Transverse colon (tissue), 4 donors: ENCODE measurements around the gene BMPR1B. TPM values are rescaled to one million over a fixed set of nuclear protein-coding genes. Genes with fewer than 3 reads are reported as not detected.

Experiments
- DNase-seq: peaks from one replicate; pipeline ENCODE4 v3.0.0-alpha.2; 2019
- H3K27ac ChIP-seq, 4 donors: fragments of 200-600 bp; sonication (generic); 2 replicates each; pipeline ENCODE4 v1.5.1; 2016 to 2018; ENCODE audit warnings: inconsistent platforms in 4 of 4
- H3K27me3 ChIP-seq: fragments of 200-600 bp; sonication (generic); 2 replicates; pipeline ENCODE4 v1.5.1; 2017; ENCODE audit warnings: inconsistent platforms
- H3K36me3 ChIP-seq, 4 donors: fragments of 200-600 bp; sonication (generic); 2 replicates each; pipeline ENCODE4 v1.5.1; 2017 to 2019; ENCODE audit warnings: inconsistent platforms in 4 of 4
- H3K4me1 ChIP-seq, 4 donors: fragments of 200-600 bp; sonication (generic); 2 replicates each; pipeline ENCODE4 v1.5.1; 2017 to 2020; ENCODE audit warnings: inconsistent platforms in 4 of 4
- H3K4me3 ChIP-seq, 4 donors: fragments of 200-600 bp; sonication (generic); 1 replicate in 1 of 4; 2 replicates in 3 of 4; pipeline versions ENCODE4 v1.5.1 to v1.6.1; 2017 to 2019; ENCODE audit warnings: inconsistent platforms in 4 of 4
- H3K9me3 ChIP-seq, 2 donors: fragments of 200-600 bp; sonication (generic); 2 replicates each; pipeline ENCODE4 v1.5.1; 2017 to 2019; ENCODE audit warnings: inconsistent platforms in 2 of 2
- CTCF ChIP-seq, 5 experiments: fragments of 200-600 bp in 3 of 5; fragments of 450-650 bp in 2 of 5; sonication (generic) in 3 of 5; IDR thresholded peaks; 1 replicate in 2 of 5; 2 replicates in 3 of 5; pipeline ENCODE4 v1.5.1; 2016 to 2017; ENCODE audit warnings: antibody characterized with exemption in 5 of 5, inconsistent platforms in 3 of 5, mild to moderate bottlenecking in 2 of 5, moderate library complexity in 1 of 5
- EP300 ChIP-seq: sonication (generic); formaldehyde crosslinking; IDR thresholded peaks from one replicate; pipeline ENCODE4 v1.6.1; 2017; ENCODE audit warnings: antibody characterized with exemption, low read depth
- POLR2A ChIP-seq: fragments of 450-650 bp; IDR thresholded peaks from one replicate; pipeline ENCODE4 v1.6.1; 2016; ENCODE audit warnings: antibody characterized with exemption, mild to moderate bottlenecking, moderate library complexity
- POLR2AphosphoS5 ChIP-seq, 3 donors: sonication (generic); formaldehyde crosslinking; IDR thresholded peaks; one replicate each; pipeline ENCODE4 v1.6.1; 2016; ENCODE audit warnings: antibody characterized with exemption in 3 of 3
- WGBS, 2 donors: methylation state at CpG; one replicate each; pipeline ENCODE4 v1.1.5; 2018; ENCODE audit warnings: low coverage in 1 of 2; 5-methylcytosine and 5-hydroxymethylcytosine counted together
- in situ Hi-C, 4 donors: fragments of 200-750 bp; cut with MboI; loops; one replicate each; pipeline versions ENCODE4 v1.15.0 to v1.15.1; 2017; ENCODE audit warnings: low sequenced_read_pairs in 3 of 4, low pct_ligation_motif_present in 1 of 4, low pct_unique_long_range_greater_than_20kb in 1 of 4
- intact Hi-C: fragments of 100-400 bp; cut with DNase I; formaldehyde crosslinking; loops from one replicate; pipeline ENCODE4 v1.15.1; 2023; ENCODE audit warnings: low total_unique reads
- total RNA-seq, 4 donors: library from RNA; depleted of rRNA; stranded (reverse); fragments of >200 nt; gene quantifications; one replicate each; pipeline ENCODE4 v1.1.0, GENCODE V29; 2016

Gene BMPR1B
- total RNA-seq, 4 donors from 2014 or later: 0.64 to 3.2 (median 0.68) TPM; not detected in 1

- H3K4me3 ChIP-seq: no peak overlapping the region
- in situ Hi-C loops: no loop called here
- H3K9me3 ChIP-seq: no peaks in the 10 kb centered on the region
- H3K4me1 ChIP-seq: no peaks in the 10 kb centered on the region
- no peak overlapping the region for H3K27ac ChIP-seq
- TF ChIP-seq POLR2A (no peak), CTCF (IDR thresholded peaks at IDR 0.05) (no peak), POLR2AphosphoS5 (IDR thresholded peaks at IDR 0.05) (no peak), EP300 (no peak)
- no peaks in the 10 kb centered on the region for H3K36me3 ChIP-seq
- peaks cover 2% of the 10 kb centered on the region for H3K27me3 ChIP-seq
- intact Hi-C loops: no loop called here
- no peak for DNase-seq
- 75 to 79% methylated on average over 1 of the region's 1 CpG for WGBS, 2 donors
Measured at GRCh38 chr4:94767446-94767845, 9.7 kb downstream of the BMPR1B start.

DNA sequence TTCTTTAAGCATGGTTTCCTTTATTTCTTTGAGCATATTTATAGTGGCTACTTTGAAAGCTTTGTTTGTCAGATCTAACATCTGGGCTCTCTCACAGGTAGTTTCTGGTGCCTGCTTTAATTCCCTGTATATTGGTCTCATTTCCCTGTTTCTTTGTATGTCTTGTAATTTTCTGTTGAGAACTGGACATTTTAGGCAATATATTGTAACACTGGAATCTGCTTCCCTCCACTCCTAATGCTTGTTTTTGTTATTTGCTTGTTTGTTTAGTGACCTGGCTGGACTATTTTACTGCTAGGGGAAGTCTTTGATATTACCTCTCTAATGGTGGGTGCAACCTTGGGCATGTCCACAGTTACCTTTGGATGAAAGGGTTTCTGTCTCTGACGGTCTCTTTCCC, 25.0 kb downstream of the BMPR1B start:
- no peak for TF ChIP-seq EP300
- TF ChIP-seq CTCF (IDR thresholded peaks at IDR 0.05): no peak
- TF ChIP-seq POLR2A: no peak
- no peak for TF ChIP-seq POLR2AphosphoS5 (IDR thresholded peaks at IDR 0.05)
- in situ Hi-C loops: no loop called here
- no peak overlapping the region for H3K27ac ChIP-seq
- no peak for DNase-seq
- no peaks in the 10 kb centered on the region for H3K4me1 ChIP-seq
- H3K36me3 ChIP-seq: no peaks in the 10 kb centered on the region
- no peaks in the 10 kb centered on the region for H3K9me3 ChIP-seq
- intact Hi-C loops: no loop called here
- WGBS, 2 donors: 32 to 88% methylated on average over 1 of the region's 1 CpG
- H3K27me3 ChIP-seq: no peaks in the 10 kb centered on the region
- no peak overlapping the region for H3K4me3 ChIP-seq

DNA sequence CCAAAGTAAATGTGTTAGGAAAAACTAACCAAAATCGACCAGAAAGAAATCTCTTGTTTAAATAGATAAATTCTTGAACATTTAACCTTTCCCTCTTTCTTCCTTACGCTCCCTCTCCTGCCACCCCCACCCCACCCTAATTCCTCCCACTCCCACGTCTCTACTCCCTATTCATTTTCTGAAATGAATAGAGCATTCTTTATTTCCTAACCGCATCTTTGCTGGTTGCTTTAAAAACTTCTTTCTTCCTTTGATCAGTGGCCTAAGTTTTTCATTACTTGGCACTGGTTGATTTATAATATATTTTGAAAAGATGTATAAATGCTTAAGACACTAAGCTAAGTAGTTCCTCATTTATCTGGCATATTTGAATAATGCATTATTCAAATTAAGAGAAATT, 33.9 kb downstream of the BMPR1B start:
- intact Hi-C loops (no loop called here), in situ Hi-C loops (no loop called here)
- H3K4me1 ChIP-seq: no peaks in the 10 kb centered on the region
- H3K27ac ChIP-seq: no peak overlapping the region
- no peaks in the 10 kb centered on the region for H3K27me3 ChIP-seq
- no peak for DNase-seq
- H3K36me3 ChIP-seq: no peaks in the 10 kb centered on the region
- 48 to 62% methylated on average over 4 of the region's 4 CpGs for WGBS, 2 donors
- no peaks in the 10 kb centered on the region for H3K9me3 ChIP-seq
- H3K4me3 ChIP-seq: no peak overlapping the region
- TF ChIP-seq POLR2A (no peak), POLR2AphosphoS5 (IDR thresholded peaks at IDR 0.05) (no peak), EP300 (no peak)

DNA sequence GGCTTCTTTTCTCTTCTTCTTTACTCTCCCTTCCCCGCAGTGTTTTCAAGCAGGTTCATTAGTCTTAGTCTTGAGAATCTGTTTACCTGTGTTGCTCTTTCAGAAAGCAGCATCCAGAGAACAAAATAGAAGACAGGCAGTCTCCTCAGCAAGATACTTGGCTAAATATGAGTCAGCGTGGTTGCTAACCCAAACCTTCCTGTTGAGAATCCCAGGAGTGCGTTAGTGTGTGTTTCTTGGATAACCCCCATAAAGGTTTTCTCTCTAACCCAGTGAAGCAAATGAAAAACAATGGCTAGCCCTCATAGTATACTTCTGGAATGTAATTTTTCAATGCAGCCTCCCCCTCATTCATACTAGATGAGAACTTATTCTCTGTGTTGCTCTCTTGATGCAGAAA, 41.1 kb downstream of the BMPR1B start:
- in situ Hi-C loops: no loop called here

More for the DNA sequence above, 41.1 kb downstream of the BMPR1B start:
- DNase-seq: no peak
- TF ChIP-seq CTCF (IDR thresholded peaks at IDR 0.05) (no peak), POLR2AphosphoS5 (IDR thresholded peaks at IDR 0.05) (no peak), EP300 (no peak), POLR2A (no peak)
- H3K4me3 ChIP-seq: no peak overlapping the region
- no peaks in the 10 kb centered on the region for H3K36me3 ChIP-seq
- no peaks in the 10 kb centered on the region for H3K4me1 ChIP-seq
- WGBS, 2 donors: 67 to 85% methylated on average over 1 to 3 of the region's 3 CpGs
- intact Hi-C loops: no loop called here
- H3K27me3 ChIP-seq: no peaks in the 10 kb centered on the region
- H3K27ac ChIP-seq: no peak overlapping the region
- H3K9me3 ChIP-seq: no peaks in the 10 kb centered on the region
